Liver (tissue), 3 donors: ENCODE measurements around the gene MCM9.

Source experiments
- EGR1 ChIP-seq, 2 donors: IDR thresholded peaks; 2 replicates each; pipeline ENCODE4 v1.6.1; 2016 to 2018; ENCODE audit warnings: antibody characterized with exemption in 2 of 2, low read depth in 2 of 2
- FOXA1 ChIP-seq: IDR thresholded peaks from 2 replicates; pipeline ENCODE4 v1.6.1; 2016; ENCODE audit warnings: antibody characterized with exemption
- GABPA ChIP-seq, 2 donors: IDR thresholded peaks in 1 of 2; conservative IDR thresholded peaks in 1 of 2; 2 replicates each; pipeline ENCODE4 v1.6.1; 2016; ENCODE audit warnings: antibody characterized with exemption in 2 of 2, mild to moderate bottlenecking in 1 of 2, moderate library complexity in 1 of 2
- JUND ChIP-seq, 2 donors: IDR thresholded peaks; 2 replicates each; pipeline ENCODE4 v1.6.1; 2016; ENCODE audit warnings: antibody characterized with exemption in 2 of 2
- RAD21 ChIP-seq, 2 donors: IDR thresholded peaks; 2 replicates each; pipeline ENCODE4 v1.6.1; 2016; ENCODE audit warnings: antibody characterized with exemption in 2 of 2, mild to moderate bottlenecking in 2 of 2
- SP1 ChIP-seq: IDR thresholded peaks from 2 replicates; pipeline ENCODE4 v1.6.1; 2018; ENCODE audit warnings: antibody characterized with exemption, mild to moderate bottlenecking
- TAF1 ChIP-seq: conservative IDR thresholded peaks from 2 replicates; pipeline ENCODE4 v1.6.1; 2016; ENCODE audit warnings: antibody characterized with exemption, mild to moderate bottlenecking
- YY1 ChIP-seq: IDR thresholded peaks from 2 replicates; pipeline ENCODE4 v1.6.1; 2016; ENCODE audit warnings: antibody characterized with exemption, mild to moderate bottlenecking
- TF ChIP-seq, protein P1 (sequence below): fragments of 150-350 bp; IDR thresholded peaks from 2 replicates; pipeline ENCODE4 v1.5.1; 2017; ENCODE audit warnings: improper control_type of control experiment, low read depth, low read length; ENCODE audit not compliant: missing input control
- TF ChIP-seq, protein P2 (sequence below): IDR thresholded peaks from 2 replicates; pipeline ENCODE4 v1.6.1; 2016; ENCODE audit warnings: antibody characterized with exemption
- TF ChIP-seq, protein P3 (sequence below): IDR thresholded peaks from 2 replicates; pipeline ENCODE4 v1.6.1; 2016; ENCODE audit warnings: antibody characterized with exemption
- TF ChIP-seq, protein P4 (sequence below): IDR thresholded peaks from 2 replicates; pipeline ENCODE4 v1.6.1; 2016; ENCODE audit warnings: antibody characterized with exemption, mild to moderate bottlenecking
- donor health status: healthy.
- donor health status: healthy.

DNA sequence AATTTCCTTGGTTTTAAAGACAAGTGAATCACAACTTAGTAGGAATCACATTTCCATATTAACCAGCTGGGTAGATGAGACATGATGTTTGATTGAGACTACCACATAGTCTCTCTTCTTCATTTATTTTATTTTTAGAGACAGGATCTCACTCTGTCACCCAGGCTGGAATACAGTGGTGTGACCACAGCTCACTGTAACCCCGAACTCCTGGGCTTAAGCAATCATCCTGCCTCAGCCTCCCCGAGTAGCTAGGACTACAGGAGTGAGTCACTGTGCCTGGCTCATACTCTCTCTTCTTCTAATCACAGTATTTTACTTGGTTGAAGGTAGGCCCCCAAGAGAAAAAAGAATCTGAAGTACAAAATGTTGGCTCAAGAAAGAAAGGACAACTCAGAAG is 121.2 kb downstream of the MCM9 start:
- TF ChIP-seq RAD21 (IDR thresholded peaks at IDR 0.05) (no peak), EGR1 (IDR thresholded peaks at IDR 0.05; ENCODE audit: low read depth in 2 of 2) (no peak), SP1 (no peak), TAF1 (no peak), FOXA1 (no peak), JUND (IDR thresholded peaks at IDR 0.05) (no peak), YY1 (no peak), GABPA (IDR thresholded peaks at IDR 0.05 in 1 of 2, conservative IDR thresholded peaks at IDR 0.05 in 1 of 2) (no peak)
- TF ChIP-seq, protein P1, sequence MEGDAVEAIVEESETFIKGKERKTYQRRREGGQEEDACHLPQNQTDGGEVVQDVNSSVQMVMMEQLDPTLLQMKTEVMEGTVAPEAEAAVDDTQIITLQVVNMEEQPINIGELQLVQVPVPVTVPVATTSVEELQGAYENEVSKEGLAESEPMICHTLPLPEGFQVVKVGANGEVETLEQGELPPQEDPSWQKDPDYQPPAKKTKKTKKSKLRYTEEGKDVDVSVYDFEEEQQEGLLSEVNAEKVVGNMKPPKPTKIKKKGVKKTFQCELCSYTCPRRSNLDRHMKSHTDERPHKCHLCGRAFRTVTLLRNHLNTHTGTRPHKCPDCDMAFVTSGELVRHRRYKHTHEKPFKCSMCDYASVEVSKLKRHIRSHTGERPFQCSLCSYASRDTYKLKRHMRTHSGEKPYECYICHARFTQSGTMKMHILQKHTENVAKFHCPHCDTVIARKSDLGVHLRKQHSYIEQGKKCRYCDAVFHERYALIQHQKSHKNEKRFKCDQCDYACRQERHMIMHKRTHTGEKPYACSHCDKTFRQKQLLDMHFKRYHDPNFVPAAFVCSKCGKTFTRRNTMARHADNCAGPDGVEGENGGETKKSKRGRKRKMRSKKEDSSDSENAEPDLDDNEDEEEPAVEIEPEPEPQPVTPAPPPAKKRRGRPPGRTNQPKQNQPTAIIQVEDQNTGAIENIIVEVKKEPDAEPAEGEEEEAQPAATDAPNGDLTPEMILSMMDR = no peak
- TF ChIP-seq, protein P2, sequence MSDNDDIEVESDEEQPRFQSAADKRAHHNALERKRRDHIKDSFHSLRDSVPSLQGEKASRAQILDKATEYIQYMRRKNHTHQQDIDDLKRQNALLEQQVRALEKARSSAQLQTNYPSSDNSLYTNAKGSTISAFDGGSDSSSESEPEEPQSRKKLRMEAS = no peak
- TF ChIP-seq, protein P3, sequence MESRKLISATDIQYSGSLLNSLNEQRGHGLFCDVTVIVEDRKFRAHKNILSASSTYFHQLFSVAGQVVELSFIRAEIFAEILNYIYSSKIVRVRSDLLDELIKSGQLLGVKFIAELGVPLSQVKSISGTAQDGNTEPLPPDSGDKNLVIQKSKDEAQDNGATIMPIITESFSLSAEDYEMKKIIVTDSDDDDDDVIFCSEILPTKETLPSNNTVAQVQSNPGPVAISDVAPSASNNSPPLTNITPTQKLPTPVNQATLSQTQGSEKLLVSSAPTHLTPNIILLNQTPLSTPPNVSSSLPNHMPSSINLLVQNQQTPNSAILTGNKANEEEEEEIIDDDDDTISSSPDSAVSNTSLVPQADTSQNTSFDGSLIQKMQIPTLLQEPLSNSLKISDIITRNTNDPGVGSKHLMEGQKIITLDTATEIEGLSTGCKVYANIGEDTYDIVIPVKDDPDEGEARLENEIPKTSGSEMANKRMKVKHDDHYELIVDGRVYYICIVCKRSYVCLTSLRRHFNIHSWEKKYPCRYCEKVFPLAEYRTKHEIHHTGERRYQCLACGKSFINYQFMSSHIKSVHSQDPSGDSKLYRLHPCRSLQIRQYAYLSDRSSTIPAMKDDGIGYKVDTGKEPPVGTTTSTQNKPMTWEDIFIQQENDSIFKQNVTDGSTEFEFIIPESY = no peak
- TF ChIP-seq, protein P4, sequence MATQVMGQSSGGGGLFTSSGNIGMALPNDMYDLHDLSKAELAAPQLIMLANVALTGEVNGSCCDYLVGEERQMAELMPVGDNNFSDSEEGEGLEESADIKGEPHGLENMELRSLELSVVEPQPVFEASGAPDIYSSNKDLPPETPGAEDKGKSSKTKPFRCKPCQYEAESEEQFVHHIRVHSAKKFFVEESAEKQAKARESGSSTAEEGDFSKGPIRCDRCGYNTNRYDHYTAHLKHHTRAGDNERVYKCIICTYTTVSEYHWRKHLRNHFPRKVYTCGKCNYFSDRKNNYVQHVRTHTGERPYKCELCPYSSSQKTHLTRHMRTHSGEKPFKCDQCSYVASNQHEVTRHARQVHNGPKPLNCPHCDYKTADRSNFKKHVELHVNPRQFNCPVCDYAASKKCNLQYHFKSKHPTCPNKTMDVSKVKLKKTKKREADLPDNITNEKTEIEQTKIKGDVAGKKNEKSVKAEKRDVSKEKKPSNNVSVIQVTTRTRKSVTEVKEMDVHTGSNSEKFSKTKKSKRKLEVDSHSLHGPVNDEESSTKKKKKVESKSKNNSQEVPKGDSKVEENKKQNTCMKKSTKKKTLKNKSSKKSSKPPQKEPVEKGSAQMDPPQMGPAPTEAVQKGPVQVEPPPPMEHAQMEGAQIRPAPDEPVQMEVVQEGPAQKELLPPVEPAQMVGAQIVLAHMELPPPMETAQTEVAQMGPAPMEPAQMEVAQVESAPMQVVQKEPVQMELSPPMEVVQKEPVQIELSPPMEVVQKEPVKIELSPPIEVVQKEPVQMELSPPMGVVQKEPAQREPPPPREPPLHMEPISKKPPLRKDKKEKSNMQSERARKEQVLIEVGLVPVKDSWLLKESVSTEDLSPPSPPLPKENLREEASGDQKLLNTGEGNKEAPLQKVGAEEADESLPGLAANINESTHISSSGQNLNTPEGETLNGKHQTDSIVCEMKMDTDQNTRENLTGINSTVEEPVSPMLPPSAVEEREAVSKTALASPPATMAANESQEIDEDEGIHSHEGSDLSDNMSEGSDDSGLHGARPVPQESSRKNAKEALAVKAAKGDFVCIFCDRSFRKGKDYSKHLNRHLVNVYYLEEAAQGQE = no peak
